EL (cell line): Measurements from ENCODE around the gene RND3.

Source experiments
- DNase-seq: peaks from one replicate; pipeline ENCODE4 v3.0.0-alpha.2; 2016

RND3 gene

GRCh38 chr2:150438654-150439053 lies 48.8 kb downstream of the RND3 start:
- no peak for DNase-seq

DNA sequence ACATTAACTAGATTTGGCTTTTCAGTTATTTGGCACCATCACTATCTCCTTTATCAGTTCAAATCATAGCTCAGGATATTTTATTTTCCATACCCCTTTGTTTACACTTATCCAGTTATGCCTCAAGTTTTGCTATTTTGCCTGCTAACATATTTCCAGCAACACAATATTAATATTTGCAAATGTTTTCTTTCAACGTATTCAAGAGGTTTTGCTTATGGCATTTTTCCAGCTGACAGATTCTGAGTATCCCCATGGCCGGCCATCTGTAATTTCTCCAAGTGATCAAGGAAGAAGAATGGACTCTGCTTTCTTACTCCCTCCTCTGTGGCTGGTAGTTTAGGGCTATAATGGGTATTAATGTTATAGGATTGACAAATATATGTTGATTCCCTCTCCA lies 49.4 kb downstream of the RND3 start:
- no peak for DNase-seq

GRCh38 chr2:150432312-150432625 lies 55.2 kb downstream of the RND3 start:
- no peak for DNase-seq

DNA sequence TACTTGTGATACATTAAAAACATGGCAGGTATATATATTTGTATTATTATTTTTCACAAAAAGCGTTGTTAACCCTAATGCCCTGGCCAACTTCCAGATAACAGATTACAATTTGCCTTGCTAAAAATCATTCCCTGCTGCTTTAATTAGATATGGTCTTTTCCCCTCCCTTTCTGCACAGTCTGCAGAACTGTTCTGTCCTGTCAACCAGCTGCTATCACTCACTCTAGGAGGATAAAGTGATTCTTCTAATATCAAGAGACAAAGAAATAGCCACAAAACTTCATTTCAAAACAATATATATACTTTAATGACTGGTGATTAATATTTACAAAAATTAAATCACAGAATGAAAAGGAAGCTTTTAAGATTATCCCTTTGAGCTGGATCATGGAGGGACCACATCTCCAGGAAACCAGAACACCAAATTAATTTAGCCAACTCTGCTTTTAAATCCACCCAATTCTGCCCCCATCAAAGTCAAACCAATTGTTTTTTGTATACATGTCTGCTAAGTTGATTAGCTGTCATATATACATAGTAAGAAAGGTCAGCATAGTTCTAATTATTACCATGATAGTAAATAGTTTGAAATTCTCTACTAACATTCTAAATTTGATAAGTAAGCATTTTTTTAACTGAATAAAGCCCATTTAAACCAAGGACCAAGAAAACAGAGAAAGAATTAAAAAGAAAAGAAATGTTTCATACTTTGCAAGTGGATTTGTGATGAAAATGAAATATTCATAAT lies 55.7 kb downstream of the RND3 start:
- DNase-seq = no peak

DNA sequence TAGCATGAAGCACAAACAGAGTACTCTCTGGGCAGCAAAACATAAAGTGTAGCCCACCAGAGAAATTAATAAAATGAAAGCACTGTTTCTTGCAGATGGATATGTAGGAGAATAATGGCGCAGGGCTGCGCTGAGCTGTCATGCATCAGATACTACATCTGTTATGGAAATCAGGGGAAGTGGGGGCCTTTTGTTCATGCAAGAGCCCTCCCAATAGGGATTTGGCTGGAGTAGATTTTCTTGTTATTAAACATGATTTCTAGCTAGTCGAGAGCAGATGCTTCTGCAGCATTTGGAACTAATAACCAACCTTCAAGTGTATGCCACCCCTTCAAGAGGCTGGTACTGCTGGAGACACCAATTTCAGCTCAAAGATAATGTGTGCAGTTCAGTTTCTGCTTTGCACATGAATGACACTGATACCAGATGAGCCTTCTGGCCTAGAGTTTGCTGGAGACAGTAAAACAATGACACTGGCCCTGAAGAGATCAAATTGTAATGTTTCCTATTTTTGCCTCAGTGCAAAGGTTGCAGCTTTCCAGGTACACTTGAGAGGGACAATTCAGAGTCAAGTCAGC lies 58.0 kb downstream of the RND3 start:
- no peak for DNase-seq

DNA sequence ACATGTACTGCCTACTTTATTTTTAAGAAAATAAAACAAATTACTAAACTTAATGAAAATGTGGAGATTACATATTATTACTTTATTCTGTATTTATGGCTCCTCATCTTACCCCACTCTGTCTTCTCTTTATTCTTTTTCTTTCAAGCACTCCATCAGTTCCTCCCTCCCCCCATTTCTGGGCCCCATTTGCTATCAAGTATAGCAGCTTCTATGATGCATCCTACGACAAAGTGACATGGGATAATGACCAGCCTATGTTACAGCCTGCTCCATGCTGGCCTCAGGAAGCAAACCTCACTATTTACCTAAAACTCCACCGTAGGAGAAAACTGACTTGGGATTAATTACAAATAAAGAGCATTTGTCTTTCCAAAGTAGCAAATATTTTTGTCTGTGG lies 58.8 kb downstream of the RND3 start:
- no peak for DNase-seq

DNA sequence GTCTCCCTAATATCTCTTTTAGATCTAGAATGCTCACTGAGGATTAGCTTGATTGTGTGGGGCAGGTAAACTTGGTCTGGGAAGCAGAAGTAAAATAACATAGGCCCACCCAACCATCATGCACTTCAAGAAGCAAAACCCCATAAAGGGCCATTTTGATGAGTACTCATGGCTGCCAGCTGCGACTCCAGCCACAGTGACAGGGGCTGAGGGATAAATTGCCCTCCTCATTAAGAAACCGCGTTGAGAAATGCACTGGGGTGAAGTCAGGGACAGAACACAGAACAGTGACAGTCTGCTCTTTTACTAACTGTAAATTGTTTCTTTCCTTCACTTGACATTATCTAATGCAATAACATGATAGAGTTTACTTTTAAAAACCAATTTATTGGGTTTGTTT lies 60.2 kb downstream of the RND3 start:
- no peak for DNase-seq

DNA sequence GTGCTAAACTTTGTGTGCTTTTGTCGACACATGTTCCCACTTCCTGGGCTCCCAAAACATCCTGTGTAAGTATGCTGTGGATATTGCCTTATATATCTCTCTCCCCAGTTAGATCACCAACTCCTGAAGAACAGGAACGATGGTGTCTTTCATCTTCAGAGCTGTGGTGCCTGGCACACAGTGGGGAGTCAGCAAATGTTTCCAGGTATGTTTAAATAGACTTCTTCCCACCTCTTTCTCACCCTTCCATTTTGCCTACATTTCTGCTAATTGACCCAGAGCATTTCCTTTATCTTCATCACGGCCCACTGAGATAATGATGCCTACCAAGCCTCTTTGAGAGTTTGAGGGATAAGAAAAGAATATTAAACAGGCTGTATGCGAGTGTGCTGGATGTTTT lies 60.7 kb downstream of the RND3 start:
- no peak for DNase-seq

GRCh38 chr2:150426315-150426714 lies 61.2 kb downstream of the RND3 start:
- no peak for DNase-seq

- no peak for DNase-seq
Observed at GRCh38 chr2:150425121-150425955, 62.1 kb downstream of the RND3 start.

DNA sequence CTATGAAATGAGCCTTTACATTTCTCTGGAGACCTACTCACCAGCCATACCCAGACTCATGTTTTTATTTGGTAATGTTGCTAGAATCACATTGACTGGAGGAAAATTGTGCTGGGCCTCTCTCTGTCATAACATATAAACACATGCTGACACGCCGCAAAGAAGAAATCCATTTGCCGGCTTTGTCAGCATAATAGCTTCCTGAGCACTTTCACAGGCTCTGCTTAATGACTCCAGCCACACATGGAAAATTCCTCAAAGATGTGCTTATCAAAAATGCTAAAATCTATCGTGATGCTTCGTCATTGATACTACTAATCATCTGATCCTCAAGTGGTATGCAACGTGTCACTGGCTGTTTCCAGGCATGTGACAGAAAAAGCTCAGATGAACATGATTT lies 63.1 kb downstream of the RND3 start:
- DNase-seq = no peak

DNA sequence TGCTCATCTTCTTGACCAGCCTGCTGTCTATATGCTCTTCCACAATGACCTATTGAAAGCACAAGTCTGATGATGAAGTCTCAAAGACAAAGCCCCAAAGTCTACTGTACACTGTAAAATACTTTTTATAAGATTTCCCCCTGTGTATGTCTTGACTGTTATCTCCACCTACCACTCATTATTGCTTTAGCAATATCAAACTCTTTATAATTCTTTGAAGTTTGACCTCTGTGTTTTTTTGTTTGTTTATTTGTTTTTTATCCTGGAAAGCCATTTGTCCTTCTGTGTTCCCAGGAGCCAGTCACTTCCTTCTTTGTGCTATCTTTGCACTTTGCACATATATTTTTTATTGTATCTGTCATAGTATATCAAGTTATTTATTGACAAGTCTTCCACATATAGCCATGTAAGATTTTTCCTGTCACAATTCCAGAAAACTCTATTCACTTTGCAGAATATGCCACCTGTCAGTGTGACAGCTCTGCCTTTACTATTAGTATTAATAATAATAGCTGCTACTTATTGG lies 66.3 kb downstream of the RND3 start:
- DNase-seq = no peak

DNA sequence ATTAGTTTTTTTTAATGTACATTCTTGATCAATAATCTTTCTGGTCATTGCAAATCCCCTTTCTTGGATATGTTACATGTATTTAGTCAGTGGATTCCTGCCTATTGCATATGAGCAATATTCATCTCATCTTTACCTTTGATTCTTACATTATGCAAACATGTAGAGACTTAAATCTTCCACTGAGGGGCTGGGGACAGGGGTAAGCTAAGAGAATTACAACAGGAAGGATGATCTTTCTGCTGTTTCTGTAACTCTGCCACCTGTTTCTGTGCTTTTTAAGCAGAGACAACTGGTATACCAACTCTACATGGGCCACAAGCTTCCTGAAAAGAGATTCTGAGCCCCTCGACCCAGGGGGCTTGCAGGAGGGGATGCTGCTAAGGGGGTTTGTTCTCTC lies 68.6 kb downstream of the RND3 start:
- no peak for DNase-seq
